KMS-11 (cell line): Measurements from ENCODE around the gene TMEM217.

Experiments
- H2AFZ ChIP-seq: fragments of 200-600 bp; sonication (generic); 2 replicates; pipeline ENCODE4 v1.6.1; 2016; ENCODE audit warnings: antibody characterized with exemption, mixed run types, low read depth
- H3K27ac ChIP-seq: fragments of 200-600 bp; sonication (generic); 2 replicates; pipeline ENCODE4 v1.6.1; 2016; ENCODE audit warnings: mild to moderate bottlenecking, mixed run types
- H3K27me3 ChIP-seq: fragments of 200-600 bp; sonication (generic); 2 replicates; pipeline ENCODE4 v1.6.1; 2017; ENCODE audit warnings: mild to moderate bottlenecking, low read depth, mixed run types, moderate library complexity; ENCODE audit not compliant: insufficient read depth
- H3K36me3 ChIP-seq: fragments of 200-600 bp; sonication (generic); 2 replicates; pipeline ENCODE4 v1.6.1; 2017; ENCODE audit warnings: mild to moderate bottlenecking, mixed run types; ENCODE audit not compliant: insufficient read depth
- H3K4me1 ChIP-seq: fragments of 200-600 bp; sonication (generic); 2 replicates; pipeline ENCODE4 v1.6.1; 2016; ENCODE audit warnings: mild to moderate bottlenecking, low read depth, mixed run types; ENCODE audit not compliant: poor library complexity, severe bottlenecking
- H3K4me2 ChIP-seq: fragments of 200-600 bp; sonication (generic); 2 replicates; pipeline ENCODE4 v1.7.0; 2016; ENCODE audit warnings: mild to moderate bottlenecking, mixed run types
- H3K4me3 ChIP-seq: fragments of 200-600 bp; sonication (generic); IDR thresholded peaks from 2 replicates; pipeline ENCODE4 v1.6.1; 2017; ENCODE audit warnings: low read depth, low read length, mixed read lengths; ENCODE audit not compliant: insufficient read depth
- H3K79me2 ChIP-seq: fragments of 200-600 bp; sonication (generic); 2 replicates; pipeline ENCODE4 v1.6.1; 2016; ENCODE audit warnings: low read depth, mixed run types; ENCODE audit not compliant: insufficient read depth
- H3K9ac ChIP-seq: fragments of 200-600 bp; sonication (generic); 2 replicates; pipeline ENCODE4 v1.6.1; 2016; ENCODE audit warnings: mild to moderate bottlenecking, mixed run types
- H4K20me1 ChIP-seq: fragments of 200-600 bp; sonication (generic); 2 replicates; pipeline ENCODE4 v1.6.1; 2016; ENCODE audit warnings: mild to moderate bottlenecking, mixed run types; ENCODE audit not compliant: insufficient read depth
- TF ChIP-seq, protein P1 (sequence below): fragments of 200-600 bp; sonication (generic); conservative IDR thresholded peaks from 2 replicates; pipeline ENCODE4 v1.6.1; 2017; ENCODE audit warnings: low read depth, mild to moderate bottlenecking, antibody characterized with exemption, low read length, moderate library complexity, mixed read lengths

Gene TMEM217

DNA sequence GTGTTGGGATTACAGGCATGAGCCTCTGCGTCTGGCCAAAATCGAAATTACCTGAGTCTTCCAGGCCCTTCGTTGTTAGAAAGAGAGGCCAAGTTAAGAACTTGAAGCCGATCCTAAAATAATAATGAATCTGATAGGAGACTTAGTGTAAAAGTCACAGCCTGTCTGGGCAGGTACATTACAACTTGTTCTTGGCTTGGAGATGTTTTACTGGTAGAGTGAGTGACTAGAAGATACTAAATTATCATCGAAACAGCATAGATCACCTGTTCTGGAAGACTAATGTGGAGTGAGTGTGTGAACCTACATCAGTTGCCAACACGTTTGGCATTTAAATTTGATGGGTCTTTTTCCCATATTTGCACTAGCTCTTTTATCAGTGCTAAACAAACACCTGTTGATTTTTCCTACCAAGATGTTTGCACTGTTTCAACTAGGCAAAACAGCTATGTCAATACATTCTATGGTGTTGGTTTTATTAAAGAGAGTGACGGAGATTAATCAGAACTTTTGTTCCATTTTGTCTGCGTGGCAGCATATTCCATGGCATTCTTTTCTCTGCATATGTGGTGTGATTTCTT is 4.6 kb upstream of the TMEM217 start:
- Histone ChIP-seq H3K27me3 (no peaks in the 10 kb centered on the region), H2AFZ (no peak overlapping the region), H3K4me3 (no peak overlapping the region), H4K20me1 (no peaks in the 10 kb centered on the region), H3K36me3 (no peaks in the 10 kb centered on the region), H3K4me2 (no peak overlapping the region), H3K27ac (no peak overlapping the region), H3K9ac (no peak overlapping the region), H3K79me2 (peaks cover 9% of the 10 kb centered on the region; the same call in 1 of the 2 replicates), H3K4me1 (peaks cover 35% of the 10 kb centered on the region)
- TF ChIP-seq, protein P1, sequence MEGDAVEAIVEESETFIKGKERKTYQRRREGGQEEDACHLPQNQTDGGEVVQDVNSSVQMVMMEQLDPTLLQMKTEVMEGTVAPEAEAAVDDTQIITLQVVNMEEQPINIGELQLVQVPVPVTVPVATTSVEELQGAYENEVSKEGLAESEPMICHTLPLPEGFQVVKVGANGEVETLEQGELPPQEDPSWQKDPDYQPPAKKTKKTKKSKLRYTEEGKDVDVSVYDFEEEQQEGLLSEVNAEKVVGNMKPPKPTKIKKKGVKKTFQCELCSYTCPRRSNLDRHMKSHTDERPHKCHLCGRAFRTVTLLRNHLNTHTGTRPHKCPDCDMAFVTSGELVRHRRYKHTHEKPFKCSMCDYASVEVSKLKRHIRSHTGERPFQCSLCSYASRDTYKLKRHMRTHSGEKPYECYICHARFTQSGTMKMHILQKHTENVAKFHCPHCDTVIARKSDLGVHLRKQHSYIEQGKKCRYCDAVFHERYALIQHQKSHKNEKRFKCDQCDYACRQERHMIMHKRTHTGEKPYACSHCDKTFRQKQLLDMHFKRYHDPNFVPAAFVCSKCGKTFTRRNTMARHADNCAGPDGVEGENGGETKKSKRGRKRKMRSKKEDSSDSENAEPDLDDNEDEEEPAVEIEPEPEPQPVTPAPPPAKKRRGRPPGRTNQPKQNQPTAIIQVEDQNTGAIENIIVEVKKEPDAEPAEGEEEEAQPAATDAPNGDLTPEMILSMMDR = no peak

GRCh38 chr6:37261198-37261597 is 3.3 kb upstream of the TMEM217 start:
- H3K27me3 ChIP-seq = peaks cover 2% of the 10 kb centered on the region; the same call in 1 of the 2 replicates
- TF ChIP-seq, protein P1 = no peak
- no peak overlapping the region for H3K4me3 ChIP-seq
- H4K20me1 ChIP-seq = no peaks in the 10 kb centered on the region
- no peak overlapping the region for H3K9ac ChIP-seq
- no peak overlapping the region for H2AFZ ChIP-seq
- H3K4me2 ChIP-seq = no peak overlapping the region; the same call in 1 of the 2 replicates
- no peak overlapping the region for H3K27ac ChIP-seq
- H3K36me3 ChIP-seq = no peaks in the 10 kb centered on the region
- H3K4me1 ChIP-seq = peaks cover 41% of the 10 kb centered on the region
- peaks cover 9% of the 10 kb centered on the region; the same call in 1 of the 2 replicates for H3K79me2 ChIP-seq

DNA sequence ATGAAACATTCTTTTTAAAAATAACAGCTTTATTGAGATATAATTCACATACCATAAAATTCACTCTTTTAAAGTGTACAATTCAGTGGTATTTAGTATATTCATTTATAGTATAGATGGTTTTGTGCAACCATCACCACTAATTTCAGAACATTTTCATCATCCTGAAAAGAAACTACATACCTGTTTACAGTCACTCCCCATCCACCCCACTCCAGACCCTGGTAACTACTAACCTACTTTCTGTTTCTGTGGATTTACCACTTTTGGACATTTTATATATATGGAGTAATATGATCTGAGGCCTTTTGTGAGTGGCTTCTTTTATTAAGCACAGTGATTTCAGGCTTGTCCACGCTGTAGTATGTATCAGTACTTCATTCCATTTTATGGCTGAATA is 2.5 kb upstream of the TMEM217 start:
- Histone ChIP-seq H3K4me2 (peak overlapping the region; percentile 63), H3K79me2 (peaks cover 9% of the 10 kb centered on the region; the same call in 1 of the 2 replicates), H3K27me3 (peaks cover 5% of the 10 kb centered on the region; the same call in 1 of the 2 replicates), H3K4me3 (no peak overlapping the region), H4K20me1 (no peaks in the 10 kb centered on the region), H3K36me3 (no peaks in the 10 kb centered on the region), H3K4me1 (peaks cover 41% of the 10 kb centered on the region), H2AFZ (no peak overlapping the region), H3K9ac (no peak overlapping the region), H3K27ac (peak overlapping the region; percentile 1; the same call in 1 of the 2 replicates)
- TF ChIP-seq, protein P1 = no peak

GRCh38 chr6:37260040-37260439 is 2.1 kb upstream of the TMEM217 start:
- Histone ChIP-seq H3K27ac (peak overlapping the region; percentile 1; the same call in 1 of the 2 replicates), H2AFZ (no peak overlapping the region), H3K79me2 (peaks cover 9% of the 10 kb centered on the region; the same call in 1 of the 2 replicates), H3K27me3 (peaks cover 5% of the 10 kb centered on the region; the same call in 1 of the 2 replicates), H3K9ac (no peak overlapping the region), H3K36me3 (no peaks in the 10 kb centered on the region), H4K20me1 (no peaks in the 10 kb centered on the region), H3K4me3 (no peak overlapping the region), H3K4me1 (peaks cover 41% of the 10 kb centered on the region), H3K4me2 (peak overlapping the region; percentile 63)
- TF ChIP-seq, protein P1 = no peak
